Cerebellar nuclear complex (tissue), 1 donor: Measurements from ENCODE around the gene SLC16A14.
"Not testable (repeated sequence)": the region's sequence is repeated elsewhere in the genome, so short reads cannot be mapped to it uniquely, and the experiment has no call there.

Experiments used
- DNase-seq, 2 experiments: peaks; one replicate each; lab custom pipeline; 2025; lab: John Stamatoyannopoulos, UW

SLC16A14 gene

DNA sequence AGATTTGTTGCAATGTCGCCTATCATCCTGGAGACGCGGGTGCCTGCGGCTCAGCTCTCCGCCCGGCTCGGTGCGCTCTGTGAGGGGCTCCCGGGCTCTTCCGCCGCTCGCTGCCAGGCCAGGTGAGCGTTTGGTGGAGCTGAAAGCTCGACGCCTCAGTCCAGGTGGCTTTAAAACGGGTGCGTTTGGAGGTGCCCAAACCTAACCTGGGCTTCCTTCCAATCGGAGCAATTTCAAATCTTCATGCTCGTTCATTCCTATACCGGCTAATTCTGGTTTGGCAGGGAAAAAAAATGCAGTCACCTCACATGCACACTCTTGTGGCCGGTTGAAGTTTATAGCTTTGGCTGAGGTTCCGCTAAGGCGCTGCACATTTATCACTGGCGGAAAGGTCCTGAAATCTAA, at the start of gene SLC16A14:
Gene SLC16A14 (minus strand): TSS at position 274 of the 405 bp plus-strand sequence. CDS start 9,572 bp downstream, outside the sequence.
- DNase-seq = peak in 1 of 2 experiments; percentile 33

GRCh38 chr2:230106771-230107170, 38.0 kb upstream of the SLC16A14 start:
- DNase-seq = no peak

GRCh38 chr2:230101967-230102366, 33.2 kb upstream of the SLC16A14 start:
- not testable (repeated sequence) for DNase-seq

DNA sequence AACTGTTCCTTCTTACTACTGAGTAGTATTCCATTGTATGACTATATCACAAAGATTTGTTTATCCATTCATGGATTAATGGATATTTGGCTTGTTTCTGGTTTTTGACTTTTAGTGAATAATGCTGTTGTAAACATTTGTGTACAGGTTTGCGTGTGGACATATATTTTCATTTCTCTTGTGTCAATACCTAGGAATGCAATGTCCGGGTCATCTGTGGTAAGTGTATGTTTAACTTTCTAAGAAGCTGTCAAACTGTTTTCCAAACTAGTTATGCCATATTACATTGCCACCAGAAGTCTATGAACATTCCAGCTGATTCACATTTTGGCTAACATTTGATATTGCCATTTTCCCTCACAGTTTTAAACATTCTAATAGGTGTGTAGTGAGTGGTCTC, 29.1 kb upstream of the SLC16A14 start:
- DNase-seq = no peak

DNA sequence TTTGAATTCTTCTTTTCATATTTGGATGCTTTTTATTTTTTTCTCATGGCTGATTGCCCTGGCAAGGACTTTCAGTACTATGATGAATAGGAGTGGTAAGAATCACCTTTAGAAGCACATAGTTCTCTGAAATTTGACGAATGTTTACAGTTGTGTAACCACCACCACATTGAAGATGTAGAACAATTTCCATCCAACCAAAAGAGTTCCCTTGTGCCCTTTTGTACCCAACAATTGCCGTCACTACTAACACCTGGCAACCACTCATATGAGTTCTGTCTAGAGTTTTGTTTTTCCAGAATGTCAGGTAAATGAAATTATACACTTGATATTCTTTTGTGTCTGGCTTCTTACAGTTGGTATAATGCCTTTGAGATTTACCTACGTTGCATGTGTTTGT, 28.7 kb upstream of the SLC16A14 start:
- DNase-seq = no peak

GRCh38 chr2:230090967-230091366, 22.2 kb upstream of the SLC16A14 start:
- no peak for DNase-seq

- DNase-seq = no peak
Measured at GRCh38 chr2:230085201-230085600, 16.5 kb upstream of the SLC16A14 start.

DNA sequence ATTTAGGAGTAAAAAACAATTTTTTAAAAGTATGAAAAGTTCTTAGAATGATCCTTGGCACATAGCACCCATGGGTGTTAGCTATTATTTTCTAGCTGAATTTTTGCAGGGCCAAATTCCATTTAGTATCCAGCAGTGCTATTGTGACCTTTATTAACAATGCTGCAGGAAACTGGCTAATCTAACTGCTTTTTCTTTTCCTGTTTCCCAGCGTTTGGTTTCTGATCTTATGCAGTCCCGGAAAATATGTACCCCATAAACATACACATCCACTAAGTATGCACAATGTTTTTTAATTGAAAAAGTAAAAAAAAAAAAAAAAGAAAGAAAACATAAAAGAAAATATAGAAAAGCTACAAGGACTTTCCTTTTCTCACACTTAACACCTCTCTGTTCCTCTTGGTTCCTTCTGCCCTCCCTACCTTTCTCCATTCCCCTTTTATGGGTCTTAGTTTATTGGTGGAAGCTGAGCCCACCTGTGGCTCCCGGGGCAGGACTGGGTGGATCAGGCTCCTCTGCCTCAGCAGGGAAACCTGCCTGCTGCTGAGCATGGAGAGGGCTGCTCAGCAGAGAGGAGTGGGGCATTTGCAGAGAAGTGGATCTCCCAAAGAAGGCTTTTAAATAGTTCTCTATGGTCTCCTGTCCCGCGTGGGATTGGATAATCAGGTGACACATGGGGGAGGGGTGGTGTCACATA, 9.3 kb upstream of the SLC16A14 start:
- no peak for DNase-seq

DNA sequence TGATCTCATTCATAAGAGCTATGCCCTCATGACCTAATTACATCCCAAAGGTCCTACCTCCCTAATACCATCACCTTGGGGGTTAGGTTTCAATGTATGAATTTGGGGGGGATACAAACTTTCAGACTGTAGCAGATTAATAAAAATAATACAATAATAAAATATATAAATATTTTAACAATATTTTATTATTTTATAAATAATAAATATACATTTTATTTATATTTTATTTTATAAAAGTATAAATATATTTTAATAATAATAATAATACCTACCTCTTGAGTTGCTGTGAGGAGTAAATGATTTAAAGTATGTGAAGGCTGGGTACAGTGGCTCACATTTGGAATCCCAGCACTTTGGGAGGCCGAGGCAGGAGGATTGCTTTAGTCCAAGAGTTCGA, 8.1 kb upstream of the SLC16A14 start:
- DNase-seq = no peak

GRCh38 chr2:230075988-230076631, 7.4 kb upstream of the SLC16A14 start:
- DNase-seq = no peak

- no peak for DNase-seq
Measured at GRCh38 chr2:230071421-230071820, 2.7 kb upstream of the SLC16A14 start.

DNA sequence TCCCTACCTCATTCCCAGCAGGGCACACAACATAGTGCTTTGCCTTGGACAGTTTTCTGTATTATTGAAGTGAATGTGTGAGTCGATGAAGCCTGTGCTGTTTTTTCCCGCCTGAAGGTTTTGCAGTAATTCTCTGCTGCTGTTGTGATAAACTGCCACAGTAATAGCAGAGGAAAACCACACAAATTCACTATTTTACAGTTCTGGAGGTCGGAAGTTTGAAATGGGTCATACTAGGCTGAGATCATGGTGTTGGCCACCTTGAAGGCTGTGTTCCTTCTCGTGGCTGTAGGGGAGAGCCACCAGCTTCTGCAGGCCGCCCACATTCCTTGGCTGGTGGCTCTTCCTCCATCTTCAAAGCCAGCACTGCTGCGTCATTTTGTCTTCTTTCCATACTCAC, 678 bp upstream of the SLC16A14 start:
- no peak for DNase-seq

GRCh38 chr2:230068016-230068650, 591 bp downstream of the SLC16A14 start:
- DNase-seq = peak in 1 of 2 experiments; percentile 5

DNA sequence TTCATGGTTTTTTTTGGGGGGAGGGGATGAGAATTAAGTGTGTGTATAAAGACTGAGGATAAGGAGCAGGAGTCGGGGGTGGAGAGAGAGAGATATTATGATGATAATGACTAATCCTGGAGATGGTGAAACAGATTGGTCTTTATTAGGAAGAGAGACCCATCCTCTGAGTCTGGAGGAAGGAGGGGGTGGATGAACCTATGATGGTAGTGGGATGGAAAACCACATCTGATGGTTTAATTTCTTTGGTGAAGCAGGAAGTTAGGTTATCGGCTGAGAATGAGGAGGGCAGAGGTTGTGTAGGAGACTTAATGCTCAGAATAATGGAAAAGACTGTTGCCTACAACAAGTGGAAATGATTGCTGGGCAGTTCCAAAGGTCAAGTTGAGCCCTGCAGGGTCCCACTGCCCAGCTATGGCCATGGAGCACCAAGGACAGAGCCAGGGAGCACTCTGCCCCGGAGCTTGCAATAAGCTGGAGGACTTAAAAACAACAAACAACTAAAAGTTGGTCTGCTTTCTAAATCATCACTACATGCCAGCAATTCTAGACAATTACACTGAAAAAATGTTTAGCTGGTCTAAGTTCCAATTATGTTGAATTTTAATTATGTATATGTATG, 7.9 kb downstream of the SLC16A14 start:
- no peak for DNase-seq

GRCh38 chr2:230053753-230054478, 14.8 kb downstream of the SLC16A14 start:
- no peak for DNase-seq

GRCh38 chr2:230052299-230052698, 16.4 kb downstream of the SLC16A14 start:
- no peak for DNase-seq

DNA sequence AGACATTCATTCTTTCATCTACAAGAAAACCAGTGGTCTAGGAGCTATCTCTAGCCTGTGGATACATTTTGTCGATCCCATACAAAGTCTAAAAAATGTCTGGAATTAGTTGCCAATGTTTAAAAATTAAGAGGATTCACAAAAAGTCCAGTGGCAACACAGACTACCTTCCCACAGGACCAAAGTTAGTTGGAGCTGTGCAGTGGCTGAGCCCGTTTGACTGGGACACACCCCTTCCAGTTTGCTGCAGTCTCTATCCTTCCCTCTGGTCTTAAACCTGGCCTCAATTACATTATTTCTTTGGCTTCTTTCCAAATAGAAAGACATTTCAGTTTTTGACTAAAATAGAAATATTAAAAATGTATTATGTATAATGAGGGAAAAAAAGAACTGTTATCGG, 18.6 kb downstream of the SLC16A14 start:
- DNase-seq = no peak

DNA sequence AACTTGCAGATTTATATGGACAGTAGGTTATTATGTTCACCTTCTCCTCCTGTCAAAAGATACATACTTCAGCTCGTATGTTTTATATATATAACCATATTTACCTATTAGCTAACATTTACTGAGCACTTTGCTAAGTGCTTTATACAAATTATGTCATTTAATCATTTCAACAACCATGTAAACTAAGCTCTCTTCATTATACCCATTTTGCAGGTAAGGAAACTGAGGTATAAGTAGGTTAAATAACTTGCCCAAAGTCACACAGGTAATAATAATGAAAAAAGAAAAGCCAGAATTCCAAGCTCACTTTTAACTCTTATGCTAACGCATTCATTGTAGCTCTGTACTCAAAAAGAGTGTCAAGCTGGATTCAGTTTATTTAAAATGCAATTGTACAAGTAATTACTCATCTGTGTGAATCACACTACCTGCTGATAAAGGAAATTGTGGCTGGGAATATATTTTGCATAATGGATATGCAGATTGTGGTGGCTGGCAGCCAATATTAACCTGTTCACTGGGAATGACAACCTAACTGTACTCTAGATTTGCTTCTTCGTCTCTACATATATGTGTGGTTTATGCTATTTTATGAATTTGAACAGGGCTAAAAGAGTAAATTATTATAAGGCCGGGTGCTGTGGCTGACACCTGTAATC, 20.6 kb downstream of the SLC16A14 start:
- DNase-seq = no peak

DNA sequence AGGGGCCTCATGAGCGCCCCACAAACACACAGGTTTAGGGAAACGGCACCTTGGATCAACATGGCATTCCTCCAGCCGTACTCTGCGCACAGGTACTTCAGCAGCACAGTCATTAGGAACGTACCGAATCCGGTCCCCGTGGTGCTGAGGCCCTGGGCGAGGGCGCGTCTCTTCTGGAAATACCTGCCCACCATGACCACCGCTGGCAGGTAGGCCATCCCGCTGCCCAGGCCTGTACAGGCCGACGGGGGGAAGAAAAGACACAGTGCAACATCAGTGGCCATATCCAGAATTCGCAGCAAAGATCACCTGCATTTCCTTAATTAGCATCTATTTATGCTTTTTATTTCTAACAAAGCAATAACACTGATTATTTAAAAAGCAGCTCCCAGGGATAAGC, 22.2 kb downstream of the SLC16A14 start:
- DNase-seq = no peak

GRCh38 chr2:230043461-230043860, 25.3 kb downstream of the SLC16A14 start:
- DNase-seq = no peak

DNA sequence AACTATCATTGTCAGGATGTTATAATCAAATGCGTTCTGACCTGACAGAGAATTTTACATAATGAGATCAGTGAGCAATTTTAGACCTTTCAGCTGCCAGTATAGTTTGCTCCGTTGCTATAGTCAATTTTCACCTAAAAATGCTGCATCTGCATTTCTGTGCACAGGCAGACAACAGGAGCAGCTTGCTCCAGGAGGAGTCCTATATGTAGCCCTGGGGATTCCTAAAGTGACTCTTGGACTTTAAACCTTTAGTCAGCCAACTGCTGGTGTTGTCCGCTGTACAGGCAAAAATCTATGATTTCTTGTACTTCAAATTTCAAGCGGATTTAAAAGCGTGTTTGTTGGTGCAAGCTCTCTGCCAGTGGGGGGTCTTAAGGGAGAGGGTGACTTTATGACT, 25.7 kb downstream of the SLC16A14 start:
- no peak for DNase-seq

GRCh38 chr2:230042195-230042594, 26.5 kb downstream of the SLC16A14 start:
- DNase-seq = no peak
